HG03095 (cell line): ENCODE measurements around the gene AMPD2.
A peak's percentile ranks its signal among the peaks of the same experiment; 100 is the strongest.
"Not testable (repeated sequence)": the region's sequence is repeated elsewhere in the genome, so short reads cannot be mapped to it uniquely, and the experiment has no call there.

Source experiments
- ATAC-seq: cut with Tn5 transposase; IDR thresholded peaks from one replicate; pipeline ENCODE4 v1.9.1; 2021; ENCODE audit warnings: moderate library complexity; ENCODE audit not compliant: unreplicated experiment

Gene AMPD2

DNA sequence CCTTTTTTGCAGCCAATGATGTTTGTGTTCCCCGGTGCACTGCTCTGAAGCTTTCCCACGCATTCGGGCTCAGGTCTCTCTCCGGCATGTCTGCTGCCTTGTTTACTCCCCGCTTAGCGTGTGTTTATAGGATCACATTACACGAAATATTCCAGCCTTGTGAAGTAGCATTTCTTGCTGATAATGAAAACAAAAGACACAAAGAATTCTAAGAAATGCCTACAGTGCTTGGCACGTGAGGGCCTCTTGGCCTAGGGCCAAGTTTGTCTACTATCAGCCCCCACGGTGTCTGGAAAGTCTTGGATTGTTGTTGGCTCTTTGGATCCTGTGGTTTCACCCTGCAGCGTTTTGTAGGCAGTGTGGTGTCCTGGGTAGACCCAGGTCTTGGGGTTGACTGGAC lies 25.0 kb downstream of the AMPD2 start:
- ATAC-seq: no peak

GRCh38 chr1:109649491-109649914 lies 29.9 kb downstream of the AMPD2 start:
- no peak for ATAC-seq

DNA sequence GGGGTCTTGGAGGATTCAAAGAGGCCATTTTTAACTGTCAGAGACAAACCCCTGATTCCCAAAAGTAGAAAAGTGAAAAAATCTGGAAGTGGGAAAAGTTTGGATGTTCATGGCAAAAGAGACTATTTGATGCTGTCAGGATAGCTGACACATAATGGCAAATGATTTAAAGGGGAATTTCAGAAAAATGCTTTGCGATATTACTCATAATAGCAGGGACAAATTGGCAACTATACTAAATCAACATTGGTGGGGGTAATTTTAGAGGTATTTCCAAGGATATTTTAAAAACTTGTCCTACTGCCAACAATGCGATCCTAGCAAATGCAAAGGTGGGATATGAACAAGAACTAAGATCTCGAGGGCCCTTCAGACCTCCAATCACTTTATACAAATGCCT lies 31.0 kb downstream of the AMPD2 start:
- ATAC-seq: no peak

GRCh38 chr1:109652402-109652801 lies 32.8 kb downstream of the AMPD2 start:
- ATAC-seq: no peak

- no peak for ATAC-seq
Measured at GRCh38 chr1:109653306-109653705, 33.7 kb downstream of the AMPD2 start.

DNA sequence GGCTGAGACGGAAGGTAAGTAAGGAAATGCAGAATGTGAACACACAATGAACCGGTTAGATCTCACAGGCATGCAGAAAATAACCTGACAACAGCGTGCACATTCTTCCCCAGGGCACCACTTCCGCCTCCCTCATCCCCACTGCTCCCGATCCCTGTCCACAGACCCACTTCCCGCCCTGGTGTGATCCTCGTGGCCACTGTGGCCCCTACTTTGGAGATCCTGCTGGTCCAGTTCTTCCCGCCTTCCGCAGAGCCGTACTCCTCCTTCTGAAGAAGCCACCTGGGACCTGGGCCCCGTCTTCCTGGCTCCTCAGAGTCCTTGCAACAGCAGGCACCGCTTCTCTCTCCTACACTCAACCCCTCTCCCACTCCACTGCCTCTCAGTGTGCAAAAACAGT lies 34.9 kb downstream of the AMPD2 start:
- no peak for ATAC-seq

- ATAC-seq: peak; percentile 86
Measured at GRCh38 chr1:109655615-109656519, 36.2 kb downstream of the AMPD2 start, which contains the start of gene GSTM4. Gene GSTM4 (plus strand): TSS chr1:109656099. CDS start chr1:109656390, 291 bp downstream.

- ATAC-seq: no peak
Measured at GRCh38 chr1:109657395-109657794, 37.8 kb downstream of the AMPD2 start.

GRCh38 chr1:109657970-109658369 lies 38.3 kb downstream of the AMPD2 start:
- ATAC-seq: no peak

DNA sequence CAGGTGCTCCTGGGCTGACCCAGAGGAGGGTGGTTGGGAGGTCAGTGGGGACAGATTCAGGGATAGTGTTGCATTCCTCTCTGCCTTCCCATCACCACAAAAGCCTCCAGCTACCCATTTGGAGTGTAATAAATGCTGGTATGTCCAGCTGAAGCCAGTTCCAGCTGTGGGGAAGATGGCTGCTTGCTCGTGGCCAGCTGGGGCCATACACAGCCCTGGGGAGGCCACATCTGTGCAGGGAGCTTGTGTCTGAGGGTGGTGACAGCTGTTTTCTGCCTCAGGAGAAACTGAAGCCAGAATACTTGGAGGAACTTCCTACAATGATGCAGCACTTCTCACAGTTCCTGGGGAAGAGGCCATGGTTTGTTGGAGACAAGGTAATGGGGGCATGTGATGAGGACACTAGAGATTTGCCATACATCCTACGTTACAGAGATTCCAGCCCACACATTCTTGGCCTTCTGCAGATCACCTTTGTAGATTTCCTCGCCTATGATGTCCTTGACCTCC lies 39.0 kb downstream of the AMPD2 start:
- no peak for ATAC-seq

GRCh38 chr1:109659145-109659544 lies 39.5 kb downstream of the AMPD2 start:
- ATAC-seq: no peak

DNA sequence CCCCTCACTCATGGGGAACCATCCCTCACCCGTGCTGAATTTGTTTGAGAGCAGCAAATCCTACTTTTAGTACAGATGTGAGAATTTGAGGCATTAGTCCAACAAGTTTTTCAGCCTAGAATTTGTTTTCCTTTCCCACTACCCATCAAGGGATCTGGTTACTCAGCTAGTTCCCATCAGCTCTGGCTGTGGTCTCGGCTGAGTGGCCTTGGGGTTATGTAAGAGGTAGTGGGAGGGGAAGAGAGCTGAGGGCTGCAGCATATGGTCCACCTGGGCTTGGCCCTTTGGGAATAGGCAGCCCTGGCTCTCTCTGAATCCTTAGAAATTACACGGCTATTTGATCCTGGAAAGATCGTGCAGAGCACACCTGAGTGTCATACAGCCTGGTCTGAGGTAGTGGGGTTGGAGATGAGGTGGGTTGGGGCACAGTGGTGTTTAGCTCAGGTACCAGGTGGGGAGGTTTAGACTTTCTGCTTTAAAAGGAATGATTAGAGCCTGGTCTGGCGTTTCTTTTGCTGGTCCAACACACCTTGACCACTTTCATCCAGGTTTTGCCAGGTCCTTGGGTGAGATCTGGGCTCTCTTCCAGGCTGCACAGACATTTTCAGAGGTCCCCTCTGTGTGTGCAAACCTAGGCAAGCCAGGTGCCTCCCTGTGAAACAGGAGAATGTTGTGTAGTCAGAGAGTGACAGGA lies 40.5 kb downstream of the AMPD2 start:
- no peak for ATAC-seq

- not testable (repeated sequence) for ATAC-seq
Measured at GRCh38 chr1:109660691-109661026, 41.0 kb downstream of the AMPD2 start.

DNA sequence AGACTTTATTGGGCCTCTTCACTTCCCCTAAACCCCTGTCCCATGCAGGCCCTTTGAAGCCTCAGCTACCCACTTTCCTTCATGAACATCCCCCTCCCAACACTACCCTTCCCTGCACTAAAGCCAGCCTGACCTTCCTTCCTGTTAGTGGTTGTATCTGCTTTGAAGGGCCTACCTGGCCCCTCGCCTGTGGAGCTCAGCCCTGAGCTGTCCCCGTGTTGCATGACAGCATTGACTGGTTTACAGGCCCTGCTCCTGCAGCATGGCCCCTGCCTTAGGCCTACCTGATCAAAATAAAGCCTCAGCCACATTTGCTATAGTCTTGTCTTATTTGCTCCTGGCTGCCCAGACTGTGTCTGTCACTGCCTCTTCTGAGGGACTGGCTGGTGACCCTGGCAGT lies 41.8 kb downstream of the AMPD2 start:
- no peak for ATAC-seq

DNA sequence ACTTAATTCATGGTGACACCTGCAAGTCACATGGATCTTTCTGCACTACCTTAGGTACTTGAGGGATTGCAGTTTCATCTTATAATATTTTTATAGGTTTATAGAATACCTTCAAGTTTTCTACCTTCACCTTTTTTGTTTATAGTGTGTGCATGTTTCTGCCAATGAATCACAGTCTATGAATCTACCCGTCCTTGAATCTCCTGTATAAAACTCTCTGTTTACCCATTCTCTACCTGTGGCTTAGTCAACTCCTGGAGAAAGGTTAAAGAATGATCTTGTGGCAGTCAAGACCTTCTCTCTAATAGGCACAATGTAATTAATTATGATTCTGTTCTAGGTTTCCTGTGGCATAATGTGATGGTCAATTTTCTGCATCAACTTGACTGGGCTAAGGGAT lies 45.0 kb downstream of the AMPD2 start:
- ATAC-seq: no peak

- peak; percentile 92 for ATAC-seq
Measured at GRCh38 chr1:109667452-109668122, 48.0 kb downstream of the AMPD2 start, which contains the start of gene GSTM2. Gene GSTM2 (plus strand): TSS chr1:109668057. CDS start chr1:109668116, 59 bp downstream.

- ATAC-seq: no peak
Measured at GRCh38 chr1:109668123-109668775, 48.6 kb downstream of the AMPD2 start.

DNA sequence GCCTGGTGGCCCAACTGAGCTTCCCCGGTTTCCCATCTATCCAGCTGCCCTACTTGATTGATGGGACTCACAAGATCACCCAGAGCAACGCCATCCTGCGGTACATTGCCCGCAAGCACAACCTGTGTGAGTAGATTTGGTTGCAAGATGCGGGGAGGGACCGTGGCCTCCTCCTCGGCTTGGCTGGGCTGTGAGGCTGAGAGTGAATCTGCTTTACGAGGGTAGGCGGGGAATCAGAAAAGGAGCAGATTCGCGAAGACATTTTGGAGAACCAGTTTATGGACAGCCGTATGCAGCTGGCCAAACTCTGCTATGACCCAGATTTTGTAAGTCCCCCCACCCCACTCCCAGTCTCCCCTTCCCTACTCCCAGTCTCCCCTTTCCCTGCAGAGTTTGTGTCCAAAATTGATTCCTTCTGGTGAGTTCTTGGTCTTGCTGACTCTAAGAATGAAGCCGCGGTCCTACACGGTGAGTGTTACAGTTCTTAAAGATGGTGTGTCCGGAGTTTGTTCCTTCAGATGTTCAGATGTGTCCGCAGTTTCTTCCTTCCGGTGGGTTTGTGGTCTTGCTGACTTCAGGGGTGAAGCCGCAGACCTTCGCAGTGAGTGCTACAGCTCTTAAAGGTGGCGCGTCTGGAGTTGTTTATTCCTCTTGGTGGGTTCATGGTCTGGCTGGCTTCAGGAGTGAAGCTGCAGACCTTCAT lies 49.8 kb downstream of the AMPD2 start:
- ATAC-seq: no peak

GRCh38 chr1:109669949-109670302 lies 50.3 kb downstream of the AMPD2 start:
- not testable (repeated sequence) for ATAC-seq

DNA sequence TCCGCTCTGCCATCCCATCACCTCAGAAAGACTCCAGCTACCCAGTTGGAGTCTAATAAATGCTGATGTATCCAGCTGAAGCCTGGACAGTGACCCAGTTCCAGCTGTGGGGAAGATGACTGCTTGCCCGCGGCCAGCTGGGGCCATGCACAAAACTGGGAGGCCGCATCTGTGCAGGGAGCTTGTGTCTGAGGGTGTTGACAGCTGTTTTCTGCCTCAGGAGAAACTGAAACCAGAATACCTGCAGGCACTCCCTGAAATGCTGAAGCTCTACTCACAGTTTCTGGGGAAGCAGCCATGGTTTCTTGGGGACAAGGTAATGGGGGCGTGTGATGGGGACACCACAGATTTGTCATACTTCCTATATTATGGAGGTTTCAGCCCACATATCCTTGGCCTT lies 51.4 kb downstream of the AMPD2 start:
- ATAC-seq: no peak
